Neural progenitor cell (in vitro differentiated cells): ENCODE results near the gene FTCD. TPM values are rescaled to one million over a fixed set of nuclear protein-coding genes. Genes with fewer than 3 reads are reported as not detected.

Experiments used
- DNase-seq: peaks from one replicate; pipeline ENCODE4 v3.0.0-alpha.2; 2016; ENCODE audit warnings: low spot score
- H2AFZ ChIP-seq: fragments of 200-600 bp; sonication (generic); replicated peaks from 2 replicates; pipeline ENCODE4 v1.6.1; 2016; ENCODE audit warnings: antibody characterized with exemption
- H3F3A ChIP-seq: fragments of 200-600 bp; sonication (generic); 2 replicates; pipeline ENCODE4 v1.6.1; 2016; ENCODE audit warnings: antibody characterized with exemption, low read depth
- H3K27ac ChIP-seq: fragments of 200-600 bp; sonication (generic); 2 replicates; pipeline ENCODE4 v1.5.1; 2016; ENCODE audit warnings: mild to moderate bottlenecking
- H3K27me3 ChIP-seq: fragments of 200-600 bp; sonication (generic); 2 replicates; pipeline ENCODE4 v1.6.1; 2016; ENCODE audit warnings: mild to moderate bottlenecking, moderate library complexity
- H3K36me3 ChIP-seq: fragments of 200-600 bp; sonication (generic); 2 replicates; pipeline ENCODE4 v1.5.1; 2016
- H3K4me1 ChIP-seq: fragments of 200-600 bp; sonication (generic); 2 replicates; pipeline ENCODE4 v1.6.1; 2016; ENCODE audit warnings: mixed run types
- H3K4me2 ChIP-seq: fragments of 200-600 bp; sonication (generic); 2 replicates; pipeline ENCODE4 v1.6.1; 2016
- H3K4me3 ChIP-seq: fragments of 200-600 bp; sonication (generic); 2 replicates; pipeline ENCODE4 v1.5.1; 2016
- H3K79me2 ChIP-seq: fragments of 200-600 bp; sonication (generic); 2 replicates; pipeline ENCODE4 v1.6.1; 2016; ENCODE audit warnings: low read depth
- H3K9ac ChIP-seq: fragments of 200-600 bp; sonication (generic); 2 replicates; pipeline ENCODE4 v1.6.1; 2016
- H3K9me3 ChIP-seq: fragments of 200-600 bp; sonication (generic); 2 replicates; pipeline ENCODE4 v1.5.1; 2016; ENCODE audit warnings: low read depth
- H4K20me1 ChIP-seq: fragments of 200-600 bp; sonication (generic); 2 replicates; pipeline ENCODE4 v1.6.1; 2016; ENCODE audit warnings: low read depth
- H3K27ac Mint-ChIP-seq: 3 replicates; pipeline ENCODE4 v1.8.0; 2021; ENCODE audit warnings: mixed read lengths
- H3K27me3 Mint-ChIP-seq: 2 replicates; pipeline ENCODE4 v1.8.0; 2022; ENCODE audit warnings: low read depth, mild to moderate bottlenecking, inconsistent platforms, moderate library complexity, mixed read lengths; ENCODE audit not compliant: insufficient read depth
- H3K36me3 Mint-ChIP-seq: 3 replicates; pipeline ENCODE4 v1.8.0; 2021; ENCODE audit warnings: mixed read lengths
- H3K4me1 Mint-ChIP-seq: 3 replicates; pipeline ENCODE4 v1.8.0; 2021; ENCODE audit warnings: mixed read lengths
- H3K4me3 Mint-ChIP-seq: 3 replicates; pipeline ENCODE4 v1.8.0; 2021; ENCODE audit warnings: mild to moderate bottlenecking, moderate library complexity, mixed read lengths
- H3K9me3 Mint-ChIP-seq: 3 replicates; pipeline ENCODE4 v1.8.0; 2020; ENCODE audit warnings: mixed read lengths
- CTCF ChIP-seq: fragments of 200-600 bp; sonication (generic); IDR thresholded peaks from 2 replicates; pipeline ENCODE4 v1.5.1; 2017; ENCODE audit warnings: antibody characterized with exemption, mild to moderate bottlenecking
- EZH2 ChIP-seq: fragments of 200-600 bp; sonication (generic); IDR thresholded peaks from 2 replicates; pipeline ENCODE4 v1.6.1; 2017; ENCODE audit warnings: antibody characterized with exemption, mild to moderate bottlenecking, moderate library complexity
- EZH2phosphoT487 ChIP-seq: fragments of 200-600 bp; sonication (generic); IDR thresholded peaks from 2 replicates; pipeline ENCODE4 v1.6.1; 2017; ENCODE audit warnings: antibody characterized with exemption
- total RNA-seq: library from RNA; depleted of rRNA; stranded (reverse); fragments of >200 nt; gene quantifications from 2 replicates; pipeline ENCODE4 v1.2.3, GENCODE V29; 2015; ENCODE audit warnings: low replicate concordance

Gene FTCD
- total RNA-seq, 1 donor from 2014 or later = not detected

GRCh38 chr21:46151261-46151988 is 4.0 kb downstream of the FTCD start:
- Histone ChIP-seq H3K79me2 (no peaks in the 10 kb centered on the region), H3K9ac (no peak overlapping the region), H3K36me3 (no peaks in the 10 kb centered on the region), H3K27me3 (no peaks in the 10 kb centered on the region), H3K4me1 (peaks cover 10% of the 10 kb centered on the region), H3K27ac (no peak overlapping the region), H2AFZ (no peak overlapping the region), H3K9me3 (no peaks in the 10 kb centered on the region), H3F3A (peaks cover 15% of the 10 kb centered on the region), H3K4me3 (no peak overlapping the region), H4K20me1 (no peaks in the 10 kb centered on the region), H3K4me2 (no peak overlapping the region)
- H3K9me3 Mint-ChIP-seq = no peaks in the 10 kb centered on the region
- no peak overlapping the region for H3K4me3 Mint-ChIP-seq
- no peak for DNase-seq
- H3K27ac Mint-ChIP-seq = no peak overlapping the region
- H3K36me3 Mint-ChIP-seq = no peaks in the 10 kb centered on the region
- H3K27me3 Mint-ChIP-seq = peaks cover 8% of the 10 kb centered on the region
- TF ChIP-seq CTCF = no peak
- TF ChIP-seq EZH2phosphoT487 = no peak
- no peak for TF ChIP-seq EZH2
- peaks cover 20% of the 10 kb centered on the region for H3K4me1 Mint-ChIP-seq

GRCh38 chr21:46150491-46151121 is 4.8 kb downstream of the FTCD start:
- DNase-seq = no peak
- H3K36me3 ChIP-seq = no peaks in the 10 kb centered on the region
- H3K27ac ChIP-seq = no peak overlapping the region
- H3K4me1 ChIP-seq = peaks cover 10% of the 10 kb centered on the region
- Mint-ChIP-seq H3K36me3 (no peaks in the 10 kb centered on the region), H3K27ac (peak overlapping the region; percentile 87), H3K4me1 (peaks cover 15% of the 10 kb centered on the region), H3K9me3 (no peaks in the 10 kb centered on the region), H3K4me3 (no peak overlapping the region), H3K27me3 (peaks cover 6% of the 10 kb centered on the region)
- no peaks in the 10 kb centered on the region for H3K9me3 ChIP-seq
- H3F3A ChIP-seq = peaks cover 15% of the 10 kb centered on the region
- H3K4me2 ChIP-seq = no peak overlapping the region
- no peak overlapping the region for H3K4me3 ChIP-seq
- no peaks in the 10 kb centered on the region for H3K79me2 ChIP-seq
- TF ChIP-seq EZH2phosphoT487 (no peak), EZH2 (no peak), CTCF (no peak)
- H2AFZ ChIP-seq = no peak overlapping the region
- no peaks in the 10 kb centered on the region for H3K27me3 ChIP-seq
- no peaks in the 10 kb centered on the region for H4K20me1 ChIP-seq
- no peak overlapping the region for H3K9ac ChIP-seq

- Mint-ChIP-seq H3K4me3 (no peak overlapping the region), H3K27me3 (peaks cover 6% of the 10 kb centered on the region), H3K4me1 (peaks cover 15% of the 10 kb centered on the region), H3K9me3 (no peaks in the 10 kb centered on the region), H3K27ac (no peak overlapping the region), H3K36me3 (no peaks in the 10 kb centered on the region)
- no peaks in the 10 kb centered on the region for H3K36me3 ChIP-seq
- no peak overlapping the region for H3K9ac ChIP-seq
- peaks cover 15% of the 10 kb centered on the region for H3F3A ChIP-seq
- no peaks in the 10 kb centered on the region for H3K79me2 ChIP-seq
- H2AFZ ChIP-seq = no peak overlapping the region
- no peaks in the 10 kb centered on the region for H3K9me3 ChIP-seq
- H3K4me2 ChIP-seq = no peak overlapping the region
- peaks cover 10% of the 10 kb centered on the region for H3K4me1 ChIP-seq
- TF ChIP-seq EZH2phosphoT487 (no peak), EZH2 (no peak), CTCF (no peak)
- H4K20me1 ChIP-seq = no peaks in the 10 kb centered on the region
- DNase-seq = no peak
- no peak overlapping the region for H3K4me3 ChIP-seq
- H3K27ac ChIP-seq = no peak overlapping the region
- H3K27me3 ChIP-seq = no peaks in the 10 kb centered on the region
Observed at GRCh38 chr21:46150073-46150472, 5.3 kb downstream of the FTCD start.
